GM19193 (cell line): ENCODE measurements around the gene ENTPD8.

Experiments
- POLR2A ChIP-seq: IDR thresholded peaks from 4 replicates; pipeline ENCODE4 v1.6.1; 2011; ENCODE audit not compliant: insufficient read depth, insufficient read length; ENCODE audit errors: extremely low read depth

The ENTPD8 gene

DNA sequence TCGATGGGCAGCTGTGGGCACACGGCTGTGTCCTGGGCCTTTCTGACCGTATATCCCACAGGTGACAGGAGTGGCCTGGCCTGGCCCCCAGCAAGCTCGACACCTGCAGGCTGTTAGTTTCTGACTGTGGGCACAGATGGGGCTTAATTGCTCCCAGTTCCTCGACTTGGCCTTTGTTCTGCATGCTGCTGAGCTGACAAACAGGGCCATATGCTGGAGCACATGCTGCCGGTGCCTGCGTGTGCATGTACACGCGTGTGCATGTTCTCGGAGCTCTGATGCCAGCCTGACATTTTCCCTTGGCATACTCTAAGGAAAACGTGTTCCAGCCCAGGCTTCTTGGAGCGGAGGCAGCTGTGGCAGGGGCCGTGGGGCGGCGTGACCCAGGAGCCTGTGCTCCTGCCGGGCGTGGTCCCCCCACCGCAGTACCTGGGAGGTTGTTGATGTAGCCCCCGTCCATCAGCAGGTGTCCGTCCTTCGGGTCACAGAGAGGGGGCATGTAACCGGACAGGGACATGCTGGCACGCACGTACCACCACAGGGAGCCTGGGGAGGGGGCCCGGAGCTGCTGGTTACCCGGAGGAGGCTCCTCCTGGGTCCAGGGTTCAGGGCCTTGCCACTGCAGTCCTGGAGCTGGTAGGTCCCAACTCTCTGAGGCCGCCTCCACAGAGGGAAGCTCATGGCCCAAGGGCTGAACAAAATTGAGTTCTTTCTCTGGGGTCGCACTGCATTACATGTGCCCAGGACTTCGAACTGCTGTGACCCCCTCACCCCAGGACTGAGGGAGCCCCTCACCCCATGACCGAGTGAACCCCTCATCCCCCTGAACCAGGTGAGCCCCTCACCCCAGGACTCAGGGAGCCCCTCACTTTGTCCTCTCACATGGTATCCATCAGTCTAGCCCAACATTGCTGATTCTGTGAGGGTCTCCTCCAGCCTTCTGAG, 22.1 kb upstream of the ENTPD8 start:
- TF ChIP-seq POLR2A, result no peak

DNA sequence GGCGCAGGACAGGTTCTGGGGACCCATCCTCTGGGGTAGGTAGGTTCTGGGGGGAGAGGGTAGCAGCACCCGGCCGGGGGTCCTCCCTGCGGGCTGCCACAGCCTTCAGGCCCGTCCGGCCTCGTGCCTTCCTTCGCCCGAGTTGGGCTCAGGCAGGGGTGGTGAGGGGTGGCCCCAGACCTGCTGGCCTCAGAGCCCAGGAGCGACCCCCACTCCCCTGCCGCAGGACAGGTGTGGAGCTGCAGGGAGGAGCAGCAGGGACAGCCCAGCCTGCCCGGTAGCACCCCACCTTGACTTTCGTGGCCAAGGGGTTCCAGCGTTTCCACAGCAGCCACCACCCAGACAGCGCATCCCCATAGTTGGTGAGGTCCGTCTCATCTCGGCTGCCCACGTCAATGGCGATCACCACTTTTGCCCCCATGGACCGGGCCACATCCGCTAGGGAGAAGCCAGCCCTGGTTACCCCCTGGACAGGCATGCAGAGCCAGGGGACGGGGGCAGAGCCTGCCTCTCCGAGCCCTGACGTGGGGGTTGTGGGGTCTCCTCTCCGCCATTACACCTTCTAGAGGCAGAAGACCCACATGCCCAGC, 21.3 kb upstream of the ENTPD8 start:
- TF ChIP-seq POLR2A, result no peak

DNA sequence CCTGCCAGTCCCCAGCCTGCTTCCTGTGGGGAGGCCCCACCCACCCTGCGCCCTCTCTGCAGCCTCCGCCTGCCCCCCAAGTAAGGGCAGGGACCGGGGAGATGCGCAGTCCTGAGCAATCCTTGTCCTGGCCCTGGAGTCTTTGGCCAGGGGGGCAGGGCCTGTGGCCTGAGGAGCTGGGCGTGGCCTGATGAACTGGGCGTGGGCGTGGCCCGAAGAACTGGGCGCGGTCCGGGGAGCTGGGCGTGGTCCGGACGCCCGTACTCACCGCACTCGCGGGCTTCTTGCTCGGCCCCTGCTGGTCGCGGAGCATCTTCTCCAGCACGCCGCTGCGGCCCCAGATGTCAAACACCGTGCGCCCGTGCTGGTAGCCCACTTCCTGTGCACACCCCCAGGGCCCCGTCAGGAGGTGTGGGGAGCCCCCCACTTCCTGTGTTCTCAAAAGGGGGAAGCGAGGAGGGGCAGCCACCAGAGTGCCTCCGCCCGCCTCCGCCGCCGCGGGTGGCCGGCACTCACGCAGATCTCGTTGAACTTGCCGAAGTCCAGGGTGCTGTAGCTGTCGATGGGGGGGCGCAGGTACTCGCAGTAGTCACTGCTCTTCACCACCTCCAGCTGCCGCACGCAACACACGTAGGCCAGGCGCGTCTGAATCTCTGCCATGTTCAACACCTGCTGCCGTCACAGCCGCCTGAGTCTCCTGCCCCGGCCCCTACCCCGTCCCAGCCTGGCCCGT, 20.7 kb upstream of the ENTPD8 start:
- TF ChIP-seq POLR2A, result peak; percentile 38

DNA sequence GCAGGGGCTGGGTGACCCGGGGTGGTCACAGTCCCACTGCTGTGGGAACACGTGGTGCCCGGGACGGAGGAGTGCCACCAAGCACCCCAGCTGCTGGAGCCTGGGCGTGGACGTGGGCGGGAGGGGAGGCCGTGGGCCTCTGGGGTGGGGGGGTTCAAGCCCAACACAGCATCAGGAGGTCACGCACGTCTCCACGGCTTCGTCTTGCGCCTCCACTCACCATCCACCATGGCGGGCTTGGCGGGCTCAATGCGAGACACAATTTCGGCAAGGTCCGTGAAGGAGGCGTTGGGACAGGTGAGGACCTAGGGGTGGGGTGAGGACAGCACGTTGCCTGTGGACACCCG, 20.1 kb upstream of the ENTPD8 start:
- no peak for TF ChIP-seq POLR2A

DNA sequence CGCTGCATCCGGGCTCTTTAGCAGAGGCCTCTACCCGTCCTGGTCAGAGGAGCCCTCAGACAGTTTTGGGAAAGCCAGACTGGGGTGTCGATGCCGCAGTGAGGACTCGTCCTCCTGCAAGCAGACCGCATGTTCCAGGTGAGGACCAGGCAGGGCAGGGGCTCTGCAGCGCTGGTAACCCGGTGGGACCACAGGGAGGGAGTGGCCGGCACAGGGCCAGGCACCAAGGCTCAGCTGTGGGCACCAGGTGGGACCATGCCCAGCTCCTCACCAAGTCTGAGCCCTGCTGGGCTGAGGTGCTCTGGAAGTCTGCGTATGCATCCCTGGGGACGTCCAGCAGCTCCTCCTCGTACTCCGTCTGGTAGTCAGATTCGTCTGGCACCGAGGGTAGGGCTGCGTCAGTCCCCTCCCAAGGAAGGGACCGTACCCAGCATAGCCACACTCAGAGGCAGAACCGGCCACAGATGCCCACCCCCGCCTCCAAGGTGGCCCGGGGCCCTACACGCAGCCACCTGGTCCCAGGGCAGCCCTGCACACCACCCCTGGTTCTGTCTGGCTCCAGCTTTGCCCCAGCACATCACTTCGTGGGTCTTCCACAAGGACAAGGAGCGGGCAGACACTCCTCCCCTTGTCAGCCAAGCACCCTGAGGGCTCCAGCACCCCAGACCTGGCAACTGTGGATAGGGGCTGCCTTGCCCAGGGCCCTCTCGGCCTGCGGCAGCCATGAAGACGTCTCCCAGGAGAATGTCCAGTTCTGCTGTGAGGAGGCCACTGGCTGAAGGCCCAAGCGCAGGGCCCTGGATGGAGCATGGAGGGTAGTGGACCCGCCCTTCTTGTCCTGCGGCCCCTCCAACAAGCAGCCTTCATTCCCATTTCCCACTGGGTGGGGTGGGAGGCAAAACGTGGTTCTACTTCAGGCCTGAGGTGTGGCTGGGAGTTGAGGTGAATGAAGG, 19.5 kb upstream of the ENTPD8 start:
- no peak for TF ChIP-seq POLR2A

DNA sequence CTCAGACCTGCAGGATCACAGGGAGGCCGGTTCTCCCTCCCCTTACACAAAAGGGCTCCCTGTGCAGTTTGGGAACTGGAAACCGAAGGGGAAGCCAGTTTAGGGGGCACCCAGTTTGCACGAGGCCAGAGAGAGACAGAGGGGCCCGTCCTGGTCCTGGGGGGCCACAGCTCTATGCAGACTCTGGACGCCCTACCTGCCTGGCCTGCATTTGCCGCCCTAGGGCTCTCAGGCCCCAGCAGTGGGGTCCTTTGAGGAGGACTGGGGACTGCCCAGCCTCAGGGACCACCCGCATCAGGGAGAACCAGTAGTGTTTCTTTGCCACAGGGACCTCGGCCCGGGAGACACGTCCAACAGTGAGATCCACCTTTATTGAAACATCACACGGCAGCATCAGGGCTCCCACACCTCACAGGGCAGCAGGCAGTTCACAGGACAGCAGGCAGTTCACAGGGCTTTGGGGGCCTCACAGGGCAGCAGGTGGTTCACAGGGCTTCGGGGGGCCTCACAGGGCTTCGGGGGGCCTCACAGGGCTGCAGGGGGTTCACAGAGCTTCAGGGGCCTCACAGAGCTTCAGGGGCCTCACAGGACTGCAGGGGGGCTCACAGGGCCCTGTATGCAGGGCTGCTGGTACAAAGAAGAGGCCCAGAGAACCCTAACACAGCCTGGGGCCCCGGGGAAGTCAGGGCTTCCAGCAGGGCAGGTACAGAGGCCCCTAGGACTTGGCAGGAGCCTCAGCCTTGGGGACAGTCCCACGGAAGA, 18.6 kb upstream of the ENTPD8 start:
- TF ChIP-seq POLR2A, result no peak

DNA sequence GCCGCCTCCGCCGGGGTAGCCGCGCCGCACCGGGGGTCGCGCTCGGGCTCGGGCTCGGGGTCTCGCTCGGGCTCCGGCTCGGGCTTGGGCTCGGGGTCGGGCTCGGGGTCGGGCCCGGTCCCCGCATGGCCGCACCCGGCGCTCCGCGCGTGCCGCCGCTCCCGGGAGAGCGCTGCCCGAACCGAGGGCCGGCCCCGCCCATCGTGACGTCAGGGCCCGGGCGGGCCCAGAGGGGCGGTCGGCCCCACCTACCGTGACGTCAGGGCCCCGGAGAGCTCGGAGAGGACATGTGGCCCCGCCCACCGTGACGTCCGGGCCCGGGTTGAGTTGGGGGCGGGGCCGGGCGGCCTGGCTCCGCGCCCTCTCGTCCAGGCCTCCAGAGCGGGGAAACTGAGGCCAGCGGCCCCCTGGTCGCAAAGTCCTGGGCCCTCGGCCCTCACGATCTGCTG, 18.0 kb upstream of the ENTPD8 start, which contains the start of gene NSMF:
NSMF (minus strand) TSS at position 183 of the 449 bp plus-strand sequence. CDS start 232 bp downstream, outside the sequence.
- TF ChIP-seq POLR2A, result peak; percentile 73

DNA sequence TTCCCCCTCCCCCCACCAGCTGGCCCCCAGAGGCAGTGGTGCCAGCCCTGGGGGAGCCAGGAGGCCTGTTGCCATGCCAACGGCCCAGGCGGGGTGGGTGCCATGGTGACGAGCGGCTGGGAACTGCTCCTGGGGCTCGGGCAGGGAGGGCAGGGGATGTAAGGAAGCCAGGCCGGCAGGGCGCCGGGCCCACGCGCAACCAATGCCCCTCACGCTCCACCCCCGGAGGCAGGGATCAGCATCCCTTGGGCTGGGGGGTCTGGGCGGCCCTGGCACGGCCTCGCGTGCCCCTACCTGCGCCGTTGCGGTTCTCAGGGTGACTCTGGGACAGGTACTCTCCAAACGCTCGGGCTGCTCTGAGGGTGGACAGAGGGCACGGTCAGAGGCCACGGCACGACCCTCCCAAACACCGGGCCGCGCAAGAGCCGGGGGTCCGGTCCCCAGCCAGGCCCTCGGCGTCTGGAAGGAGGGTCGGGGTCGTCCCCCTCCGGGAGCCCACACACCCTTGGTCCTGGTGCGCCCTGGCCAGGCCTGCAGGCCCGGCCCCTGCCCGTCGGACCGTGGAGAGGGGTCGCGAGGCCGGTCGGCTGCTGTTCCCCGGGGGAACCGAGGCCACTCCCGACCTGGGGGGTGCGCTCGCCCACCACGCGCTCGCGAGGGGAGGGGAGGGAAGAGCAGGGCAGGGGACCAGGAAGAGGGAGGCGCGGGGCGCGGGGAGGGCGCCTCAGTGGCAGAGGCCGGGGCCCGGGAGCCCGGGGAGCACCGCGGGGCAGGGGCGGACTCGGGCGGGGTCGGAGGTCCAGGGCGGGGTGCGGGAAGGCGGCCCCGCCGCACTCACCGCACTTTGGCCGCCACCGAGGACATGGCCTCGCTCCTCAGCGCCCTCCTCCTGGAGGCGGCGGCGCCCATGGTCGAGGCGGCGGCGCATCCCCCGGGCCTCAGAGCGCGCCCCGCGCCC, 17.3 kb upstream of the ENTPD8 start:
- TF ChIP-seq POLR2A, result no peak

DNA sequence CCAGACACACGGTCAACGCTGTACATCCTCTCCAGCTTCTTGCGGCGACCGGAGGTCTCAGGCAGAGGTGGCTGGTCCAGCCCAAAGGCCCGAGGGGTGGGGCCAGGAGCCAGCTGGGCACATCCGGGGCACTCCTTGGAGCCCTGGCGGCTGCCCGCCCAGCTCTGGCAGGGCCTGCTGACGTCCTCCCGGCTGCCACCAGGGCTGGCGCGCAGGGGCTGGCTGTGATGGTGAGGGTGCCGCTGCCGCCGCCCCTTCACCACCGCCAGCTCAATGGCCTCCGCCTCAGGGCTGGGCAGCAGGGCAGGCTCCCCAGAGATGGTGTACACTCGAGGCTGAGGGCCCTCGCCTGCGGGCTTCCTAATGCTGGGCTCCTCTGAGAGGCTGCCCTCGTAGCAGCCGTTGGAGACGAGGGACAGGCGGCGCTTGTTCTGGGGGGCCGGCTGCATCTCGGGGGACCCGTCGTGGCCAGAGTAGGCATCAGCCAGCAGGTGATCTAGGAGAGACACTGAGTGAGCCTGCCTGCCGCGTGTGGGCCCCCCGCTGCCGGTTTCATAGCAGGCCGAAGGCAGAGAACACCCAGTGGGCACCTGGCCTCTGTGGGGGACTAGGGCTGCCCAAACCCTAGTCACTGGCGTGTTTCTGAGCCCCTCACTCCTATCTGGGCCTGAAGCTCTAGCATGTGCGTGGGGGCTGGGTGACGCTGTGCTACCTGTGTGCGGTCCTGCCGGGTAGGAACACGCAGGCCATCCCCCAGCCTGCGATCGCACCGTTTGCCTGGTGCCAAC, 16.4 kb upstream of the ENTPD8 start:
- TF ChIP-seq POLR2A, result no peak

DNA sequence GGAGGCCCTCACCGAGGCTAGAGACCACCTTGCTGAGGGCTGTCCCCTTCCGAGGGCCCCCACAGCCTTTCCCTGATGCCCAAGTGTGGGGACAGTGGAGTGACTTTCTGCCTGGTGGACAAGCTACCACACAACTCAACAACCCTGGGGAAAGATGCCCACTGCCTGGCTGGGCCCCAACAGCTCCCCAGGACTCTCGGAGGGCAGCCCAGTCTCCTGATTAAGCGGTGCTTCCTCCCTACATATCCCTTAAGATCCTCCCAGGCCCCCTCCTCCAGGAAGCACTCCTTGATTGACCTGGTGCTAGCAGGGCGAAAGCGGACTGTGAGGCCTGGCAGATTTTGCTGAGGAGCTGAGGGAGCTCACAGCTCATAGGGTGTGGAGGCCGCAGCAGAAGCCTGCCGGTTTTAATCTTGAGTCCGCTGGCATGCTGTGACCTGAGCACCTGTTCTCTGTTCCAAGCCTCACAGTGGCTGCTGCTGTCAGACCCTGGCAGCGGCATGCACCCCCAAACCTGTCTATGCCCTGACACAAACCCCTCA, 15.8 kb upstream of the ENTPD8 start:
- TF ChIP-seq POLR2A, result no peak

DNA sequence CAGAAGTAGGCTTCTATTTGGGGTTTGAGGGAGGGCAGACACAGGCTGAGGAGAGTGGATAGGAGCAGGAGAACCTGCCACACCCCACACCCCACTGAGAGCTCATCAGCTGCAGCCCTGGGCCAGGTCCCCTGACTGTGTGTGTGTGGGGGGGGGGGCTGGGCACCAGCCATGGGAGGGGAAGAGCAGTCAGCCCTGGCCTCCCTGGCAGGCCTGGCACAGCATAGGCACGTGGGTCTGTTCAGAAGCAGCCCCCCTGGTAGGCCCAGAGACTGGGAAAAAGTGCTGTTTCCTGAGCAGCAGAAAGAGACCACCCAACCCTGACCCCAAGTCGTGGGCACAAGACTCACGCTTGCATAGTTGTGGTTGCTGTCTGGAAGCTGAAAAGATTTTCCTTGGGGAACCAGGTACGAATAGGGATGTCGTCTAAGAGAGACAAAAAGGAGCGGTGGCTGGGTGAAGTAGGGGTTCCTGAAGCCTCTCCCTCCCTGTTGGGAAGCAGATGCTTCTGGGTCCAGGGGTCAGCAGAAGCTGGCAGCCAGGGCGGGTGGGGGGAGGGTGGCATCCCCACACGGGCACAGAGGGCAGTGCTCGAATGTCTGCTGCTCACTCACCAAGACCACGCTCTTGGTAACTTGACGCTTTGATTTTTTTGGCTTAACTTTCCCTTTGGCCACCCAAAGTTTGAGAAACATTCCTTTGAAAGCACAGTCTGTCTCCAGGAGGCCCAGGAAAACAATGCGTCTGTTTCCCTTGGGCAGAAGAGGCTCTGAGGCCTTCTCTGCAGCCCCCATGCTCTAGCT, 15.1 kb upstream of the ENTPD8 start:
- no peak for TF ChIP-seq POLR2A
